Heart right ventricle (tissue), 16 donors: ENCODE measurements around the gene BRPF3. TPM values are rescaled to one million over a fixed set of nuclear protein-coding genes. Genes with fewer than 3 reads are reported as not detected.

Experiments
- ATAC-seq, 8 donors: fragments of 200-7000 bp; cut with Tn5 transposase; one replicate each; pipeline ENCODE4 v1.9.1; 2020; ENCODE audit warnings: mild to moderate bottlenecking in 8 of 8, moderate library complexity in 8 of 8, moderate number of reproducible peaks in 1 of 8
- DNase-seq, 2 donors: peaks; one replicate each; pipeline ENCODE4 v3.0.0-alpha.2; 2020
- H3K27ac ChIP-seq, 10 donors: fragments of 200-600 bp; sonication (generic) in 2 of 10; one replicate each; pipeline versions ENCODE4 v1.5.0 to v1.8.0; 2020 to 2022; ENCODE audit warnings: mild to moderate bottlenecking in 3 of 10
- H3K27me3 ChIP-seq, 7 donors: fragments of 200-600 bp; one replicate each; pipeline ENCODE4 v1.8.0; 2021 to 2022; ENCODE audit warnings: mild to moderate bottlenecking in 2 of 7
- H3K36me3 ChIP-seq, 9 donors: fragments of 200-600 bp; sonication (generic) in 1 of 9; one replicate each; pipeline versions ENCODE4 v1.5.0 to v1.8.0; 2020 to 2022; ENCODE audit warnings: mild to moderate bottlenecking in 2 of 9
- H3K4me1 ChIP-seq, 9 donors: fragments of 200-600 bp; sonication (generic) in 1 of 9; one replicate each; pipeline versions ENCODE4 v1.5.0 to v1.8.0; 2020 to 2022; ENCODE audit warnings: mild to moderate bottlenecking in 4 of 9
- H3K4me3 ChIP-seq, 10 donors: fragments of 200-600 bp; sonication (generic) in 2 of 10; one replicate each; pipeline versions ENCODE4 v1.5.0 to v1.8.0; 2020 to 2022; ENCODE audit warnings: mild to moderate bottlenecking in 7 of 10, moderate library complexity in 2 of 10
- H3K9me3 ChIP-seq, 11 donors: fragments of 200-600 bp in 10 of 11; sonication (generic) in 2 of 11; one replicate each; pipeline versions ENCODE4 v1.5.0 to v1.8.0; 2013 to 2022; ENCODE audit warnings: mild to moderate bottlenecking in 2 of 11, control low read depth in 1 of 11, moderate library complexity in 1 of 11
- WGBS, 2 donors: extraction: QIAGEN DNeasy Blood & Tissue Kit; methylation state at CpG; one replicate each; pipeline ENCODE4 v1.1.7; 2013; ENCODE audit warnings: inconsistent platforms in 1 of 2; 5-methylcytosine and 5-hydroxymethylcytosine counted together
- intact Hi-C, 10 donors: fragments of 100-400 bp; cut with DNase I; formaldehyde crosslinking; loops; one replicate each; pipeline versions ENCODE4 v1.11.1 to v1.14.2; 2022
- long read RNA-seq, 3 donors: library from polyadenylated mRNA; unstranded; transcript quantifications; one replicate each; pipeline ENCODE4 v2.0.0, GENCODE V29; 2020 to 2021
- polyA plus RNA-seq, 2 donors: library from polyadenylated mRNA; stranded (reverse); fragments of 200-250 nt; gene quantifications; one replicate each; pipeline ENCODE4 v1.2.3, GENCODE V29; 2013
- total RNA-seq, 10 donors: library from RNA; stranded (reverse); fragmentation: NEBNext Ultra II Directional in 3 of 10; extraction: Animal tissue kit (Norgen Biotek cat#: 25700) in 3 of 10; gene quantifications; one replicate each; pipeline versions ENCODE4 v1.2.1 to v1.2.4, GENCODE V29; 2021 to 2023
- TF ChIP-seq, protein P1 (sequence below), 9 donors: fragments of 200-600 bp; sonication (generic) in 2 of 9; IDR thresholded peaks; one replicate each; pipeline versions ENCODE4 v1.5.0 to v1.8.0; 2021 to 2022; ENCODE audit warnings: antibody characterized with exemption in 9 of 9, mild to moderate bottlenecking in 5 of 9, moderate library complexity in 1 of 9
- donor health status: Arrhythmogenic right ventricular cardiomyopathy.
- donor health status: ischemic (EF 13 %, LVEDD 7.1; RV severe dilation, severe dysfunction).
- donor health status: healthy with polysubstance abuse.
- donor health status: DM: no; HTN: yes; CAD: no.
- donor health status: DM: no; HTN: no; CAD: no.
- donor health status: ischemic (EF 25% LVEDD 6.9; RV normal size, moderate dysfunction).
- donor health status: ischemic (EF 25% LVEDD 5.7; RV mildly dilated, moderate dysfunction).
- donor health status: healthy.
- donor health status: DM: yes; HTN: yes; CAD: no.
- donor health status: Ischemic cardiomyopathy.
- donor health status: ischemic (EF 35%, LVEDD 5.7; RV mildly dilated, moderate dysfunction).
- donor health status: nonischemic (EF 11% LVEDD 7.7; RV severe dilation, severe dysfunction).
- donor health status: DM: yes; HTN: yes; CAD: no.
- donor health status: PGD.
- donor health status: ischemic (EF 29% LVEDD 5.4; RV normal size, mild dysfunction).
- donor health status: nonischemic (EF 23%, LVEDD 6.1; RV moderate dilation, normal function).

Gene BRPF3
- 10 to 100 TPM; 14.1 to 20.5 (median 16.2) TPM for total RNA-seq
- polyA plus RNA-seq = 1 to 10 TPM; 6.3 to 8.5 TPM
- long read RNA-seq, donor 1, partial matches to known transcripts = 0 of 8 reads
- long read RNA-seq, donor 1, other reads (novel, unspliced or antisense) = 8 of 8 reads
- long read RNA-seq, donor 2, full-length matches to known transcripts = 1 of 11 reads
- long read RNA-seq, donor 2, partial matches to known transcripts = 2 of 11 reads
- long read RNA-seq, donor 2, other reads (novel, unspliced or antisense) = 8 of 11 reads
- long read RNA-seq, donor 3, partial matches to known transcripts = 21 of 23 reads
- long read RNA-seq, donor 3, other reads (novel, unspliced or antisense) = 1 of 23 reads

- 0 to 1% methylated on average over 59 to 64 of the region's 79 CpGs for WGBS, 2 donors
- no peaks in the 10 kb centered on the region for H3K27me3 ChIP-seq
Measured at GRCh38 chr6:36196113-36196879, at the start of gene BRPF3. TSS of gene BRPF3 (plus strand) at chr6:36196744. CDS start at chr6:36200323, 3,579 bp downstream.

DNA sequence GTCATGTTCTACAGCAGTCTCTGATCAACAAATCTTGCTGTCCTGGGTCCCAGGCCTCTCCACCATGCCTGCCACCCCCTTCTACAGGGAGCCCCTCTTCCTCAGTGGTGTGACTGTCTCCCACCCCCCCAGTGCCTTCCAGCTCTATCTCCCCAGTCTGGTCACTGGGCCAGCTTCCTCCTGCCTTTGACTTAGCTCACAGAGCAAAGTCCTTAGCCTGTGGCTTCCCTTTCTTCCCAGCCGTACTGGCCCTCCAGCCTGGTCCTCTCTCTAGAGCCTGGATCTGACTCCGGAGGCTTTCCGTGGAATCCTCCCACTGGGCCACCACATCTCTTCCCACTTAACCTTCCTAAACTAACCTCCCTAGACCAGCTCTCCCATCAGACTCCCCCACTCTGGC, 49.2 kb upstream of the BRPF3 start:
- Histone ChIP-seq H3K4me1 (peaks cover 0 to 38% (median 0%) of the 10 kb centered on the region in 9 donors), H3K27ac (peak overlapping the region in 1 of 10 donors; percentile 13), H3K36me3 (no peaks in the 10 kb centered on the region), H3K9me3 (no peaks in the 10 kb centered on the region), H3K4me3 (no peak overlapping the region), H3K27me3 (no peaks in the 10 kb centered on the region)
- ATAC-seq (no peak), DNase-seq (no peak)
- 90 to 97% methylated on average over 3 of the region's 3 CpGs for WGBS, 2 donors
- TF ChIP-seq, protein P1, sequence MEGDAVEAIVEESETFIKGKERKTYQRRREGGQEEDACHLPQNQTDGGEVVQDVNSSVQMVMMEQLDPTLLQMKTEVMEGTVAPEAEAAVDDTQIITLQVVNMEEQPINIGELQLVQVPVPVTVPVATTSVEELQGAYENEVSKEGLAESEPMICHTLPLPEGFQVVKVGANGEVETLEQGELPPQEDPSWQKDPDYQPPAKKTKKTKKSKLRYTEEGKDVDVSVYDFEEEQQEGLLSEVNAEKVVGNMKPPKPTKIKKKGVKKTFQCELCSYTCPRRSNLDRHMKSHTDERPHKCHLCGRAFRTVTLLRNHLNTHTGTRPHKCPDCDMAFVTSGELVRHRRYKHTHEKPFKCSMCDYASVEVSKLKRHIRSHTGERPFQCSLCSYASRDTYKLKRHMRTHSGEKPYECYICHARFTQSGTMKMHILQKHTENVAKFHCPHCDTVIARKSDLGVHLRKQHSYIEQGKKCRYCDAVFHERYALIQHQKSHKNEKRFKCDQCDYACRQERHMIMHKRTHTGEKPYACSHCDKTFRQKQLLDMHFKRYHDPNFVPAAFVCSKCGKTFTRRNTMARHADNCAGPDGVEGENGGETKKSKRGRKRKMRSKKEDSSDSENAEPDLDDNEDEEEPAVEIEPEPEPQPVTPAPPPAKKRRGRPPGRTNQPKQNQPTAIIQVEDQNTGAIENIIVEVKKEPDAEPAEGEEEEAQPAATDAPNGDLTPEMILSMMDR (IDR thresholded peaks at IDR 0.05) = no peak
- intact Hi-C loops = no loop called here

More at GRCh38 chr6:36196113-36196879, at the start of gene BRPF3:
- peaks cover 5 to 26% (median 14%) of the 10 kb centered on the region in 9 donors for H3K4me1 ChIP-seq
- no peaks in the 10 kb centered on the region for H3K9me3 ChIP-seq
- peak; percentile 61 to 83 (median 79) for ATAC-seq
- TF ChIP-seq, protein P1 (IDR thresholded peaks at IDR 0.05) = peak; percentile 38 to 78 (median 67)
- H3K4me3 ChIP-seq = peak within 1 kb of the TSS; percentile 40 to 93 (median 71)
- H3K27ac ChIP-seq = peak within 1 kb of the TSS; percentile 92 to 98 (median 96)
- intact Hi-C loops = loop anchor here in 9 of 10 donors (1.0 to 10.0 kb wide), 8 partner anchors 59 to 169 kb away; partner anchors contain the start of gene MAPK14 (in 6 of the 9)
- DNase-seq = peak; percentile 78 to 84
- H3K36me3 ChIP-seq = peaks cover 0 to 16% (median 10%) of the 10 kb centered on the region in 9 donors

DNA sequence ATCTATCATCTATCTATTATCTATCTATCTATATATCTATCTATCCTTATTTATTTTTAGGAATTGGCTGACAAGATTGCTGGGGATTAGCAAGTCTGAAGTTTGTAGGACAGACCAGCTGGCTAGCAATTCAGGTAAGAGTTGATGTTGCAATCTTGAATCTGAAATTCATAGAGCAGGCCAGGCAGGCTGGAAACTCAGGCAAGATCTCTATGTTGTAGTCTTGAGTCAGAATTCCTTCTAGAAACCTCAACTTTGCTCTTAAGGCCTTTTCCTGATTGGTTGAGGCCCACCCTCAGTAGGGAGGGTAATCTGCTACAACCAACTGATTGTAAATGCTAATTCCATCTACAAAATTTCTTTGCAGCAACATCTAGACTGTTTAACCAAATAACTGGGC, 47.1 kb upstream of the BRPF3 start:
- intact Hi-C loops = no loop called here

GRCh38 chr6:36150283-36150682, 46.3 kb upstream of the BRPF3 start:
- Histone ChIP-seq H3K27me3 (no peaks in the 10 kb centered on the region), H3K4me3 (no peak overlapping the region), H3K9me3 (peaks cover 0 to 4% (median 0%) of the 10 kb centered on the region in 11 donors), H3K27ac (peak overlapping the region in 1 of 10 donors; percentile 36), H3K36me3 (no peaks in the 10 kb centered on the region), H3K4me1 (peaks cover 0 to 27% (median 0%) of the 10 kb centered on the region in 9 donors)
- TF ChIP-seq, protein P1 (IDR thresholded peaks at IDR 0.05) = no peak
- ATAC-seq (no peak), DNase-seq (no peak)
- intact Hi-C loops = no loop called here
- WGBS, 2 donors = 63 to 76% methylated on average over 3 of the region's 3 CpGs

More for the DNA sequence above, 47.1 kb upstream of the BRPF3 start:
- no peak overlapping the region for H3K4me3 ChIP-seq
- H3K4me1 ChIP-seq = peaks cover 0 to 27% (median 0%) of the 10 kb centered on the region in 9 donors
- DNase-seq (no peak), ATAC-seq (no peak)
- no peaks in the 10 kb centered on the region for H3K36me3 ChIP-seq
- TF ChIP-seq, protein P1 (IDR thresholded peaks at IDR 0.05) = no peak
- no peak overlapping the region for H3K27ac ChIP-seq
- no peaks in the 10 kb centered on the region for H3K9me3 ChIP-seq
- no peaks in the 10 kb centered on the region for H3K27me3 ChIP-seq
